H1 (cell line): ENCODE results near the gene KIAA0930. TPM values are rescaled to one million over a fixed set of nuclear protein-coding genes. Genes with fewer than 3 reads are reported as not detected.

ENCODE experiments used
- CTCF ChIA-PET: fragments of 300-600 bp; sonication (Branson Sonifier 250); formaldehyde crosslinking; loops from one replicate; lab custom pipeline; 2021; ENCODE audit not compliant: partially characterized antibody; lab: Charles Lee
- POLR2A ChIA-PET: fragments of 300-600 bp; sonication (Branson Sonifier 250); formaldehyde crosslinking; loops from one replicate; lab custom pipeline; 2021; ENCODE audit warnings: inconsistent platforms; ENCODE audit not compliant: partially characterized antibody; lab: Charles Lee
- DNase-seq, 2 experiments: peaks; one replicate each; pipeline versions ENCODE4 v3.0.0 to v3.0.0-alpha.2; 2010 to 2022; ENCODE audit warnings: low spot score in 2 of 2, low read depth in 1 of 2, mixed read lengths in 1 of 2
- FAIRE-seq: peaks from 2 replicates; lab custom pipeline; 2011; peaks lifted over from hg19 to GRCh38; lab: Jason Lieb, UNC
- H2AFZ ChIP-seq: 2 replicates; pipeline ENCODE4 v1.8.1; 2012; ENCODE audit warnings: low read length, inconsistent platforms
- H2AK5ac ChIP-seq: 2 replicates; pipeline ENCODE4 v1.6.1; 2013; ENCODE audit warnings: low read depth, low read length
- H2BK120ac ChIP-seq: replicated peaks from 2 replicates; pipeline ENCODE3; 2013; ENCODE audit warnings: low read depth, low read length, inconsistent platforms
- H2BK12ac ChIP-seq: 2 replicates; pipeline ENCODE4 v1.6.1; 2013; ENCODE audit warnings: low read depth, low read length
- H2BK15ac ChIP-seq: 2 replicates; pipeline ENCODE4 v1.6.1; 2013; ENCODE audit warnings: low read length
- H2BK20ac ChIP-seq: 2 replicates; pipeline ENCODE4 v1.6.1; 2013; ENCODE audit warnings: low read length
- H2BK5ac ChIP-seq: 2 replicates; pipeline ENCODE4 v1.6.1; 2013; ENCODE audit warnings: low read depth, low read length
- H3K14ac ChIP-seq: 2 replicates; pipeline ENCODE4 v1.6.1; 2013; ENCODE audit warnings: inconsistent platforms; ENCODE audit not compliant: insufficient read length
- H3K18ac ChIP-seq: 2 replicates; pipeline ENCODE4 v1.6.1; 2013; ENCODE audit warnings: low read length; ENCODE audit errors: extremely low read depth
- H3K23ac ChIP-seq: 2 replicates; pipeline ENCODE4 v1.6.1; 2013; ENCODE audit warnings: inconsistent platforms; ENCODE audit not compliant: insufficient read length
- H3K23me2 ChIP-seq: 2 replicates; pipeline ENCODE4 v1.6.1; 2013; ENCODE audit warnings: low read depth, low read length
- H3K27ac ChIP-seq: 2 replicates; pipeline ENCODE4 v1.6.1; 2011; ENCODE audit warnings: low read depth, low read length, inconsistent platforms
- H3K27me3 ChIP-seq, 4 experiments: replicated peaks in 1 of 4; 1 replicate in 1 of 4; 2 replicates in 3 of 4; pipeline versions ENCODE4 v1.6.1 to v1.8.1; 2011 to 2013; ENCODE audit warnings: low read length in 3 of 4, mild to moderate bottlenecking in 3 of 4, inconsistent platforms in 2 of 4, mixed read lengths in 2 of 4, moderate library complexity in 1 of 4; ENCODE audit not compliant: control insufficient read depth in 3 of 4, insufficient read depth in 3 of 4; ENCODE audit errors: extremely low read depth in 1 of 4
- H3K36me3 ChIP-seq, 4 experiments: 2 replicates each; pipeline versions ENCODE4 v1.6.1 to v1.8.1; 2011 to 2013; ENCODE audit warnings: mild to moderate bottlenecking in 4 of 4, low read length in 3 of 4, moderate library complexity in 2 of 4, control low read depth in 1 of 4, inconsistent platforms in 1 of 4; ENCODE audit not compliant: insufficient read depth in 4 of 4, control insufficient read depth in 2 of 4
- H3K4ac ChIP-seq: replicated peaks from 2 replicates; pipeline ENCODE3; 2013; ENCODE audit warnings: low read length, low read depth, mixed read lengths, inconsistent platforms; ENCODE audit not compliant: insufficient read length
- H3K4me1 ChIP-seq, 4 experiments: replicated peaks in 1 of 4; 1 replicate in 1 of 4; 2 replicates in 3 of 4; pipeline versions ENCODE4 v1.6.1 to v1.8.1; 2011 to 2013; ENCODE audit warnings: low read length in 3 of 4, inconsistent platforms in 2 of 4, mixed read lengths in 1 of 4; ENCODE audit not compliant: insufficient read depth in 4 of 4, control insufficient read depth in 3 of 4
- H3K4me2 ChIP-seq, 2 experiments: 2 replicates each; pipeline versions ENCODE4 v1.6.1 to v1.8.1; 2011 to 2013; ENCODE audit warnings: low read depth in 2 of 2, low read length in 2 of 2, control low read depth in 1 of 2, inconsistent platforms in 1 of 2, mild to moderate bottlenecking in 1 of 2; ENCODE audit not compliant: insufficient read depth in 1 of 2
- H3K4me3 ChIP-seq, 4 experiments: fragments of 200-600, 300-600 bp in 1 of 4; sonication (generic), shearing (Covaris generic), sonication (Bioruptor Twin) in 1 of 4; 2 replicates each; pipeline versions ENCODE4 v1.5.1 to v1.8.1; 2011 to 2016; ENCODE audit warnings: low read length in 4 of 4, low read depth in 3 of 4, control low read depth in 2 of 4, inconsistent platforms in 2 of 4, mild to moderate bottlenecking in 2 of 4, mixed read lengths in 1 of 4, moderate library complexity in 1 of 4; ENCODE audit not compliant: insufficient read depth in 2 of 4; ENCODE audit errors: extremely low read depth in 1 of 4
- H3K56ac ChIP-seq: replicated peaks from 2 replicates; pipeline ENCODE3; 2013; ENCODE audit warnings: low read depth, mild to moderate bottlenecking, mixed read lengths, low read length, inconsistent platforms; ENCODE audit not compliant: insufficient read length
- H3K79me1 ChIP-seq: 2 replicates; pipeline ENCODE4 v1.6.1; 2013; ENCODE audit warnings: low read depth, low read length, control low read depth
- H3K79me2 ChIP-seq, 2 experiments: 2 replicates each; pipeline versions ENCODE4 v1.6.1 to v1.8.1; 2012 to 2013; ENCODE audit warnings: low read length in 2 of 2, mild to moderate bottlenecking in 2 of 2, inconsistent platforms in 1 of 2; ENCODE audit not compliant: insufficient read depth in 2 of 2, control insufficient read depth in 1 of 2
- H3K9ac ChIP-seq, 4 experiments: replicated peaks in 1 of 4; 1 replicate in 1 of 4; 2 replicates in 3 of 4; pipeline versions ENCODE4 v1.6.1 to v1.8.1; 2011 to 2013; ENCODE audit warnings: low read depth in 3 of 4, low read length in 3 of 4, control low read depth in 2 of 4, mild to moderate bottlenecking in 2 of 4, moderate library complexity in 2 of 4, inconsistent platforms in 1 of 4; ENCODE audit errors: extremely low read depth in 1 of 4
- H3K9me3 ChIP-seq, 2 experiments: 2 replicates each; pipeline versions ENCODE4 v1.6.1 to v1.8.1; 2012 to 2013; ENCODE audit warnings: mild to moderate bottlenecking in 2 of 2, moderate library complexity in 2 of 2, control low read depth in 1 of 2, inconsistent platforms in 1 of 2, low read depth in 1 of 2, low read length in 1 of 2, mixed read lengths in 1 of 2; ENCODE audit not compliant: insufficient read depth in 2 of 2
- H4K20me1 ChIP-seq, 2 experiments: replicated peaks in 1 of 2; 2 replicates each; pipeline versions ENCODE3 to v1.8.1; 2011 to 2013; ENCODE audit warnings: inconsistent platforms in 2 of 2, low read length in 2 of 2, mild to moderate bottlenecking in 1 of 2; ENCODE audit not compliant: insufficient read depth in 2 of 2, control insufficient read depth in 1 of 2
- H4K5ac ChIP-seq: 2 replicates; pipeline ENCODE4 v1.6.1; 2013; ENCODE audit warnings: low read length, low read depth, mixed read lengths, inconsistent platforms; ENCODE audit not compliant: insufficient read length
- H4K8ac ChIP-seq: 2 replicates; pipeline ENCODE4 v1.8.0; 2013; ENCODE audit warnings: mild to moderate bottlenecking, moderate library complexity, low read length, inconsistent platforms; ENCODE audit not compliant: insufficient read depth; ENCODE audit errors: extremely low read depth
- H4K91ac ChIP-seq: replicated peaks from 2 replicates; pipeline ENCODE3; 2013; ENCODE audit warnings: low read length, mixed read lengths, inconsistent platforms; ENCODE audit not compliant: insufficient read length
- CEBPB ChIP-seq: IDR thresholded peaks from 2 replicates; pipeline ENCODE4 v1.6.1; 2012; ENCODE audit warnings: low read depth, low read length
- CREB1 ChIP-seq: IDR thresholded peaks from 2 replicates; pipeline ENCODE4 v1.6.1; 2012; ENCODE audit warnings: inconsistent platforms
- CTCF ChIP-seq, 3 experiments: IDR thresholded peaks; 1 replicate in 2 of 3; 2 replicates in 1 of 3; pipeline versions ENCODE4 v1.5.1 to v1.6.1; 2011; ENCODE audit warnings: low read length in 3 of 3, mild to moderate bottlenecking in 3 of 3, inconsistent platforms in 2 of 3, low read depth in 1 of 3, moderate library complexity in 1 of 3; ENCODE audit not compliant: insufficient read depth in 1 of 3; ENCODE audit errors: control extremely low read depth in 1 of 3
- RAD21 ChIP-seq, 2 experiments: IDR thresholded peaks in 1 of 2; conservative IDR thresholded peaks in 1 of 2; 2 replicates each; pipeline ENCODE4 v1.6.1; 2011; ENCODE audit warnings: low read depth in 2 of 2, low read length in 2 of 2, improper control_type of control experiment in 1 of 2, inconsistent platforms in 1 of 2, mild to moderate bottlenecking in 1 of 2, moderate library complexity in 1 of 2
- WGBS, 2 experiments: shearing (Covaris generic) in 1 of 2; methylation state at CpG; one replicate each; pipeline versions ENCODE4 v1.1.6 to v1.1.7; 2013 to 2015; ENCODE audit warnings: low lambda C conversion rate in 2 of 2, mixed read lengths in 2 of 2, inconsistent platforms in 1 of 2, low coverage in 1 of 2, missing lambda C conversion rate in 1 of 2; ENCODE audit not compliant: insufficient replicate concordance in 2 of 2, insufficient coverage in 1 of 2, insufficient read length in 1 of 2; ENCODE audit errors: extremely low coverage in 1 of 2, missing lambda C conversion rate in 1 of 2; 5-methylcytosine and 5-hydroxymethylcytosine counted together
- polyA plus RNA-seq, 7 experiments: library from polyadenylated mRNA; depleted of rRNA in 3 of 7; stranded (reverse) in 5 of 7; unstranded in 2 of 7; fragments of >200 nt in 5 of 7; fragments of 200-250 nt in 2 of 7; gene quantifications; 1 replicate in 5 of 7; 2 replicates in 1 of 7; 4 replicates in 1 of 7; pipeline versions ENCODE4 v1.2.1 to v1.2.3, GENCODE V29; 2011 to 2013; ENCODE audit warnings: missing spikeins in 2 of 7, mixed read lengths in 2 of 7
- total RNA-seq: library from RNA; stranded (reverse); fragmentation: NEBNext Ultra II Directional; extraction: Animal tissue kit (Norgen Biotek cat#: 25700); gene quantifications from 2 replicates; pipeline ENCODE4 v1.2.1, GENCODE V29; 2021
- TF ChIP-seq, protein P1 (sequence below): IDR thresholded peaks from 2 replicates; pipeline ENCODE4 v1.6.1; 2012; ENCODE audit warnings: inconsistent platforms
- TF ChIP-seq, protein P2 (sequence below): IDR thresholded peaks from 2 replicates; pipeline ENCODE4 v1.6.1; 2011; ENCODE audit warnings: low read length, improper control_type of control experiment

KIAA0930 gene
- total and polyA plus RNA-seq, 2 of the 8 experiments (the other 6 are each of a cell fraction or from before 2014, with no cell fraction given), result 61.9 to 66.1 TPM

- Histone ChIP-seq H3K14ac (no peak overlapping the region), H3K79me1 (no peaks in the 10 kb centered on the region), H2BK5ac (no peak overlapping the region), H2AK5ac (no peak overlapping the region), H3K9ac (no peak overlapping the region), H2BK15ac (0 out of 2 replicates have a peak overlapping the region, but pooled peaks have one; percentile 89), H4K91ac (peak overlapping the region; percentile 44), H2BK120ac (no peak overlapping the region), H3K9me3 (no peaks in the 10 kb centered on the region), H4K20me1 (no peaks in the 10 kb centered on the region), H3K27me3 (peaks cover 0 to 12% (median 7%) of the 10 kb centered on the region in 4 experiments; a peak in 4 of 7 replicates), H3K23ac (no peak overlapping the region), H3K23me2 (peaks cover 4% of the 10 kb centered on the region; the same call in 1 of the 2 replicates), H3K18ac (peak overlapping the region; percentile 42; the same call in 1 of the 2 replicates), H3K36me3 (no peaks in the 10 kb centered on the region), H3K4ac (no peak overlapping the region), H3K4me3 (no peak overlapping the region), H3K56ac (no peak overlapping the region), H3K4me2 (no peak overlapping the region), H3K79me2 (no peaks in the 10 kb centered on the region), H2BK12ac (peak overlapping the region; percentile 29; the same call in 1 of the 2 replicates), H4K5ac (peak overlapping the region; percentile 12), H4K8ac (peak overlapping the region; percentile 83), H2BK20ac (0 out of 2 replicates have a peak overlapping the region, but pooled peaks have one; percentile 82), H3K4me1 (peaks cover 0 to 4% (median under 1%) of the 10 kb centered on the region in 4 experiments; a peak in 2 of 7 replicates), H3K27ac (no peak overlapping the region), H2AFZ (peak overlapping the region; percentile 63)
- WGBS, 2 experiments, result 45% methylated on average over 17 of the region's 17 CpGs; no CpG with 5 or more reads in 1 of the 2 experiments
- no peak for FAIRE-seq
- POLR2A ChIA-PET, result interaction anchor here (1.2 kb wide), 1 partner anchor 18 kb away, joined by 5 read pairs; no protein-coding TSS in a partner anchor
- CTCF ChIA-PET, result interaction anchor here (0.5 to 2.8 kb wide), 20 partner anchors 8 to 523 kb away, joined by 3 to 10 read pairs (median 4); no protein-coding TSS in a partner anchor
- peak in 1 of 2 experiments; percentile 76 for DNase-seq
- TF ChIP-seq RAD21 (IDR thresholded peaks at IDR 0.05 in 1 of 2, conservative IDR thresholded peaks at IDR 0.05 in 1 of 2; ENCODE audit: low read depth in 2 of 2, low read length in 2 of 2), result peak; percentile 77 to 81
- peak; percentile 76 to 95 (median 87) for TF ChIP-seq CTCF (IDR thresholded peaks at IDR 0.05; ENCODE audit: control extremely low read depth in 1 of 3, insufficient read depth in 1 of 3, low read depth in 1 of 3, low read length in 3 of 3)
- TF ChIP-seq CREB1, result peak; percentile 60; the same call in 1 of the 2 replicates
- TF ChIP-seq, protein P1, sequence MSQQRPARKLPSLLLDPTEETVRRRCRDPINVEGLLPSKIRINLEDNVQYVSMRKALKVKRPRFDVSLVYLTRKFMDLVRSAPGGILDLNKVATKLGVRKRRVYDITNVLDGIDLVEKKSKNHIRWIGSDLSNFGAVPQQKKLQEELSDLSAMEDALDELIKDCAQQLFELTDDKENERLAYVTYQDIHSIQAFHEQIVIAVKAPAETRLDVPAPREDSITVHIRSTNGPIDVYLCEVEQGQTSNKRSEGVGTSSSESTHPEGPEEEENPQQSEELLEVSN, result peak; percentile 85
- 0 out of 2 replicates have a peak, but pooled peaks have one; percentile 8 for TF ChIP-seq CEBPB
- TF ChIP-seq, protein P2, sequence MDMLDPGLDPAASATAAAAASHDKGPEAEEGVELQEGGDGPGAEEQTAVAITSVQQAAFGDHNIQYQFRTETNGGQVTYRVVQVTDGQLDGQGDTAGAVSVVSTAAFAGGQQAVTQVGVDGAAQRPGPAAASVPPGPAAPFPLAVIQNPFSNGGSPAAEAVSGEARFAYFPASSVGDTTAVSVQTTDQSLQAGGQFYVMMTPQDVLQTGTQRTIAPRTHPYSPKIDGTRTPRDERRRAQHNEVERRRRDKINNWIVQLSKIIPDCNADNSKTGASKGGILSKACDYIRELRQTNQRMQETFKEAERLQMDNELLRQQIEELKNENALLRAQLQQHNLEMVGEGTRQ, result peak; percentile 70
Measured at GRCh38 chr22:45263463-45264269, 23.0 kb upstream of the KIAA0930 start.
